GM19438 (cell line): ENCODE measurements around the gene RAPGEF1.

Experiments used
- ATAC-seq: cut with Tn5 transposase; IDR thresholded peaks from one replicate; pipeline ENCODE4 v1.9.1; 2021; ENCODE audit warnings: low read depth; ENCODE audit not compliant: unreplicated experiment

The RAPGEF1 gene

GRCh38 chr9:131614340-131614915, 125.4 kb downstream of the RAPGEF1 start:
- ATAC-seq = no peak

- ATAC-seq = no peak
Observed at GRCh38 chr9:131613921-131614320, 126.0 kb downstream of the RAPGEF1 start.

- no peak for ATAC-seq
Observed at GRCh38 chr9:131612851-131613250, 127.0 kb downstream of the RAPGEF1 start.

GRCh38 chr9:131611586-131612315, 128.1 kb downstream of the RAPGEF1 start:
- no peak for ATAC-seq

GRCh38 chr9:131610231-131610761, 129.6 kb downstream of the RAPGEF1 start:
- no peak for ATAC-seq

- no peak for ATAC-seq
Observed at GRCh38 chr9:131609099-131609830, 130.6 kb downstream of the RAPGEF1 start.

GRCh38 chr9:131608493-131609037, 131.3 kb downstream of the RAPGEF1 start:
- ATAC-seq = no peak

- ATAC-seq = no peak
Observed at GRCh38 chr9:131607591-131607990, 132.3 kb downstream of the RAPGEF1 start.

- ATAC-seq = no peak
Observed at GRCh38 chr9:131606896-131607567, 132.8 kb downstream of the RAPGEF1 start.

GRCh38 chr9:131605770-131606590, 133.9 kb downstream of the RAPGEF1 start:
- no peak for ATAC-seq

GRCh38 chr9:131603711-131604439, 136.0 kb downstream of the RAPGEF1 start:
- ATAC-seq = no peak

- no peak for ATAC-seq
Observed at GRCh38 chr9:131603199-131603598, 136.7 kb downstream of the RAPGEF1 start.

GRCh38 chr9:131601683-131602181, 138.1 kb downstream of the RAPGEF1 start:
- ATAC-seq = no peak

- ATAC-seq = no peak
Observed at GRCh38 chr9:131598121-131598520, 141.8 kb downstream of the RAPGEF1 start.

GRCh38 chr9:131597246-131597645, 142.6 kb downstream of the RAPGEF1 start:
- ATAC-seq = no peak

GRCh38 chr9:131596430-131596743, 143.5 kb downstream of the RAPGEF1 start:
- no peak for ATAC-seq

GRCh38 chr9:131595696-131596429, 144.0 kb downstream of the RAPGEF1 start:
- no peak for ATAC-seq

GRCh38 chr9:131594906-131595665, 144.8 kb downstream of the RAPGEF1 start:
- ATAC-seq = no peak
